SK-N-SH treated with all-trans-retinoic acid at 6 μM for 48 hours (cell line): ENCODE results near the gene PPFIBP1.
A peak's percentile ranks its signal among the peaks of the same experiment; 100 is the strongest.

ENCODE experiments used
- BACH2 ChIP-seq: fragments of 250-450 bp; sonication (Bioruptor Pico); IDR thresholded peaks from 2 replicates; pipeline ENCODE4 v1.9.0; 2021; ENCODE audit warnings: mild to moderate bottlenecking, borderline replicate concordance
- CSDC2 ChIP-seq: fragments of 250-450 bp; sonication (Bioruptor Pico); IDR thresholded peaks from 2 replicates; pipeline ENCODE4 v1.5.0; 2020; ENCODE audit warnings: mild to moderate bottlenecking, moderate library complexity
- PATZ1 ChIP-seq: fragments of 250-450 bp; sonication (Bioruptor Pico); IDR thresholded peaks from 2 replicates; pipeline ENCODE4 v1.8.0; 2020; ENCODE audit warnings: mild to moderate bottlenecking, moderate library complexity, borderline replicate concordance
- TSHZ2 ChIP-seq: fragments of 250-450 bp; sonication (Bioruptor Pico); IDR thresholded peaks from 2 replicates; pipeline ENCODE4 v1.5.0; 2020; ENCODE audit warnings: mild to moderate bottlenecking, moderate library complexity
- ZC3H10 ChIP-seq: fragments of 250-450 bp; sonication (Bioruptor Pico); IDR thresholded peaks from 2 replicates; pipeline ENCODE4 v1.5.1; 2021; ENCODE audit warnings: mild to moderate bottlenecking, moderate library complexity
- ZFP3 ChIP-seq: fragments of 250-450 bp; sonication (Bioruptor Pico); IDR thresholded peaks from 2 replicates; pipeline ENCODE4 v1.5.0; 2020; ENCODE audit warnings: mild to moderate bottlenecking, moderate library complexity
- ZFP30 ChIP-seq: fragments of 450-650 bp; formaldehyde crosslinking; IDR thresholded peaks from 2 replicates; pipeline ENCODE4 v1.5.0; 2022; ENCODE audit warnings: mild to moderate bottlenecking, moderate library complexity
- ZNF70 ChIP-seq: fragments of 450-650 bp; formaldehyde crosslinking; IDR thresholded peaks from 2 replicates; pipeline ENCODE4 v1.5.0; 2020; ENCODE audit warnings: mild to moderate bottlenecking, moderate library complexity
- TF ChIP-seq, protein P1 (sequence below): fragments of 250-450 bp; sonication (Bioruptor Pico); IDR thresholded peaks from 2 replicates; pipeline ENCODE4 v1.5.1; 2021; ENCODE audit warnings: mild to moderate bottlenecking, moderate library complexity
- TF ChIP-seq, protein P2 (sequence below): fragments of 250-450 bp; sonication (Bioruptor Pico); IDR thresholded peaks from 2 replicates; pipeline ENCODE4 v1.5.1; 2020; ENCODE audit warnings: low read depth, mild to moderate bottlenecking, moderate library complexity
- TF ChIP-seq, protein P3 (sequence below): fragments of 250-450 bp; sonication (Bioruptor Pico); IDR thresholded peaks from 2 replicates; pipeline ENCODE4 v1.8.0; 2021; ENCODE audit warnings: low read depth, mild to moderate bottlenecking, moderate library complexity, borderline replicate concordance

DNA sequence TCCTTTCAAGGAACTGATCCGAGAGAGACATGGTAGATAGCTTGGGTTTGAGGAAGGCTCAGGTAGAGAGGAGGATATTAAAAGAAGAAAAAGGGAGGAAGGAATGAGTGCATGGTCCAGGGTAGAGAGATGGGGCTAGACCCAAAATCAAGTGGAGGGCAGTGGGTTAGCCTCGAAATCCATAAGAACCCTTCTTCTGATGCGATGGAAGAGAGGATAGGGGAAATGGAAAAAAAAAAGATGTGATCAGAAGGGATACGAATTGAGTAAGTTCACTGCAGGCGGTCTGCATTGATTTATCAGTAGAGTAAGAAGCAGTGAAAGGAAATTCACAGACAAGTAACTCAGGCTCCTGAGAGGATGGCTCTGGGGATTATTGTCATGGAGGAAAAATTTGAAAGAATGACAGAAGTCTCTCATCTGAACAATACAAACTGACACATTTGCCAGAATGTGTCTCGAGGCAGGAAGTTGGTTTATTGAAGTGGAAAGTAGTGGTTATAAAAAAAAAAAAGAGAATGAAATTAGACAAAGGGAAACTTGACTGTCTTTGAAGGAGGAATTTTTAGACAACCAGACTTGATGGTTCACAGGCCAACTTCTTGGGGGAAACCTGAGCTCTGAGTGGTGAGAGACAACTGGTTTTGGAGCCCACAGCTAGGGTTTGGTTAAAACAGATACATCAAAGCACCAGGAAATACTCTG lies 10.2 kb downstream of the PPFIBP1 start:
- no peak for TF ChIP-seq CSDC2 (CRISPR knock-in tag)
- no peak for TF ChIP-seq BACH2 (CRISPR knock-in tag)
- TF ChIP-seq, protein P1, sequence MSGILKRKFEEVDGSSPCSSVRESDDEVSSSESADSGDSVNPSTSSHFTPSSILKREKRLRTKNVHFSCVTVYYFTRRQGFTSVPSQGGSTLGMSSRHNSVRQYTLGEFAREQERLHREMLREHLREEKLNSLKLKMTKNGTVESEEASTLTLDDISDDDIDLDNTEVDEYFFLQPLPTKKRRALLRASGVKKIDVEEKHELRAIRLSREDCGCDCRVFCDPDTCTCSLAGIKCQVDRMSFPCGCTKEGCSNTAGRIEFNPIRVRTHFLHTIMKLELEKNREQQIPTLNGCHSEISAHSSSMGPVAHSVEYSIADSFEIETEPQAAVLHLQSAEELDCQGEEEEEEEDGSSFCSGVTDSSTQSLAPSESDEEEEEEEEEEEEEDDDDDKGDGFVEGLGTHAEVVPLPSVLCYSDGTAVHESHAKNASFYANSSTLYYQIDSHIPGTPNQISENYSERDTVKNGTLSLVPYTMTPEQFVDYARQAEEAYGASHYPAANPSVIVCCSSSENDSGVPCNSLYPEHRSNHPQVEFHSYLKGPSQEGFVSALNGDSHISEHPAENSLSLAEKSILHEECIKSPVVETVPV (CRISPR knock-in tag) = no peak
- TF ChIP-seq PATZ1 (CRISPR knock-in tag) = no peak
- no peak for TF ChIP-seq ZFP3 (CRISPR knock-in tag)
- no peak for TF ChIP-seq ZNF70 (CRISPR knock-in tag)
- TF ChIP-seq, protein P2, sequence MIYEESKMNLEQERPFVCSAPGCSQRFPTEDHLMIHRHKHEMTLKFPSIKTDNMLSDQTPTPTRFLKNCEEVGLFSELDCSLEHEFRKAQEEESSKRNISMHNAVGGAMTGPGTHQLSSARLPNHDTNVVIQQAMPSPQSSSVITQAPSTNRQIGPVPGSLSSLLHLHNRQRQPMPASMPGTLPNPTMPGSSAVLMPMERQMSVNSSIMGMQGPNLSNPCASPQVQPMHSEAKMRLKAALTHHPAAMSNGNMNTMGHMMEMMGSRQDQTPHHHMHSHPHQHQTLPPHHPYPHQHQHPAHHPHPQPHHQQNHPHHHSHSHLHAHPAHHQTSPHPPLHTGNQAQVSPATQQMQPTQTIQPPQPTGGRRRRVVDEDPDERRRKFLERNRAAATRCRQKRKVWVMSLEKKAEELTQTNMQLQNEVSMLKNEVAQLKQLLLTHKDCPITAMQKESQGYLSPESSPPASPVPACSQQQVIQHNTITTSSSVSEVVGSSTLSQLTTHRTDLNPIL (CRISPR knock-in tag) = no peak
- TF ChIP-seq ZC3H10 (CRISPR knock-in tag) = no peak
- TF ChIP-seq, protein P3, sequence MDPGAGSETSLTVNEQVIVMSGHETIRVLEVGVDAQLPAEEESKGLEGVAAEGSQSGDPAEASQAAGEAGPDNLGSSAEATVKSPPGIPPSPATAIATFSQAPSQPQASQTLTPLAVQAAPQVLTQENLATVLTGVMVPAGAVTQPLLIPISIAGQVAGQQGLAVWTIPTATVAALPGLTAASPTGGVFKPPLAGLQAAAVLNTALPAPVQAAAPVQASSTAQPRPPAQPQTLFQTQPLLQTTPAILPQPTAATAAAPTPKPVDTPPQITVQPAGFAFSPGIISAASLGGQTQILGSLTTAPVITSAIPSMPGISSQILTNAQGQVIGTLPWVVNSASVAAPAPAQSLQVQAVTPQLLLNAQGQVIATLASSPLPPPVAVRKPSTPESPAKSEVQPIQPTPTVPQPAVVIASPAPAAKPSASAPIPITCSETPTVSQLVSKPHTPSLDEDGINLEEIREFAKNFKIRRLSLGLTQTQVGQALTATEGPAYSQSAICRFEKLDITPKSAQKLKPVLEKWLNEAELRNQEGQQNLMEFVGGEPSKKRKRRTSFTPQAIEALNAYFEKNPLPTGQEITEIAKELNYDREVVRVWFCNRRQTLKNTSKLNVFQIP (CRISPR knock-in tag) = no peak
- peak; percentile 78 for TF ChIP-seq ZFP30
- no peak for TF ChIP-seq TSHZ2 (CRISPR knock-in tag)
